Limb (tissue), 2 donors: Measurements from ENCODE around the gene TNFAIP2.

Source experiments
- DNase-seq, 2 donors: peaks; one replicate each; pipeline ENCODE4 v3.0.0-alpha.2; 2016; ENCODE audit errors: extremely low spot score in 2 of 2

The TNFAIP2 gene

DNA sequence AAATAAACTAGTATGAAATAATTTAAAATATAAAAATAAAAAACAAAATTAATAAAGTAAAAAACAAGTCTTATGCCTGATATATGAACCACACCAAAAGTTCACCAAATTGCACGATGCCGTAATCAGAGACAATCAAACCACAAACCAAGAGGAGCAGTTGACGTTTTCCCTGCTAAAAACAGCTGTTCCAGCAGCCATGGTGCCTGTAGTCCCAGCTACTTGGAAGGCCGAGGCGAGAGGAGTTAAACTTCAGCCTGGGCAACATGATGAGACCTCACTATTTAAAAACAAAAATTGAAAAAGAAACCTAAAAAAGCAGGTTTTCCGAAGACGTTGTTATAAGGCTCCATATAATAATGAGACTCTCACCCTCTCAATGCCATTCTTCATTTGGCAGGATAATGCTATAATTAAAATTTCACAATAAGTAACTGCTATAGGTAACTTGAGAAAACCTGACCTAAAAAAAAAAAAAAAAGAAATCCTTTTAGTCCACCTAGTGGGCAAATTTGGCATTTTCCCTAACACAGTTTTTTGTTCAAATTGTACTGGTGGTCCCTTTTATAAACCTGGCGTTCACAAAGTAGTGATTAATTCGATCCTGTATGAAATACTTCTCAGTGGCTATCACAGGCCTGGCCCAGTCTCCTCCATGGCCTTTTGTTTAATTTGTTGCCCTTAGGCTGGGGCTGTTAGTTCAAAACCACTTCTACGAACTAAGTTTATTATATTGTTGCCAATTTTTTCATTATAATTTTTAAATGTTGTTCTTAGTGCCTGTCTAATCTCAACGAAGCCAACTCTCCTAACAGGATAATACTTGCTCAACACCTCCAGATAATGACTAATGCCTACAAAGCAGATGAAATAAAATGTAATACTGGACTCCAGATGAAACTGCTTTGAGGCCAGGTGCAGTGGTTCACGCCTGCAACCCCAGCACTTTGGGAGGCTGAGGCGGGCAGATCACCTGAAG lies 62.1 kb downstream of the TNFAIP2 start:
- no peak for DNase-seq

DNA sequence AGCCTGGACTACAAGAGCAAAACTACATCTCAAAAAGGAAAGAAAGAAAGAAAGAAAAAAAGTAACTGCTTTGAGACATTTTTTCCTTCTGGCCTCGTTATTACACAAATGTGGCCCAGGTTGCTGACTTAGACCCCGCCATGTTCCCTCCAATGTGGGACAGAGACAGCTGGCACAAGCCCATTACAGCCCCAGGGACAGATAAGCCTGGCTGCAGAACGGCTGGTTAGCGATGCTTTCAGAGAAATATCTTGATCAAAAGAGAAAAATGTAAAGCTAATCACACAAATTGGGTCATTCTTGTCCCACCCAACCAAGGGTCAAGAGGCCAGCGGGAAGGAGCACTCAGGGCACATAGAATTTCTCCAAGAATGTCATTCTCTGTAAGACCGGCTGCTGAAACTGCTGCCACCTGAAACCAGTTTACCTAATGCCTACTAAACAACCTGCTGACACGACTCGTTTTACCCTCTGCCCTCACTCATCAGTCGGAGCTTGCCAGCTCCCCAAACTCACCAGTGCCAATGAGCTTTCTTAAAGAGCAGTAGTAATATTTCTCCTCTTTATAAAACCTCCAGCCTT lies 63.1 kb downstream of the TNFAIP2 start:
- DNase-seq: no peak
